Skin of body (tissue), 2 donors: ENCODE measurements around the gene STAU1. TPM values are rescaled to one million over a fixed set of nuclear protein-coding genes. Genes with fewer than 3 reads are reported as not detected.
"Not testable (repeated sequence)": the region's sequence is repeated elsewhere in the genome, so short reads cannot be mapped to it uniquely, and the experiment has no call there.

Experiments
- DNase-seq: peaks from one replicate; lab custom pipeline; 2025; lab: John Stamatoyannopoulos, UW
- total RNA-seq: library from RNA; depleted of rRNA; stranded (reverse); fragments of >200 nt; gene quantifications from one replicate; pipeline ENCODE4 v1.2.3, GENCODE V29; 2014

Gene STAU1
- 41.2 TPM for total RNA-seq

GRCh38 chr20:49187851-49188641, at the start of gene STAU1:
TSS of gene STAU1 (minus strand) at chr20:49188334. CDS start at chr20:49166201, 22,133 bp downstream.
- DNase-seq, result peak; percentile 95

- no peak for DNase-seq
These were observed 49.4 kb upstream of the STAU1 start for GRCh38 chr20:49237531-49237930.

GRCh38 chr20:49236301-49236700, 48.2 kb upstream of the STAU1 start:
- DNase-seq, result no peak

GRCh38 chr20:49234831-49235230, 46.7 kb upstream of the STAU1 start:
- DNase-seq, result no peak

GRCh38 chr20:49233226-49233625, 45.1 kb upstream of the STAU1 start:
- DNase-seq, result no peak

- DNase-seq, result no peak
These were observed 43.3 kb upstream of the STAU1 start for GRCh38 chr20:49231471-49231870.

- DNase-seq, result no peak
These were observed 42.5 kb upstream of the STAU1 start for GRCh38 chr20:49230561-49231133.

GRCh38 chr20:49230021-49230420, 41.9 kb upstream of the STAU1 start:
- DNase-seq, result no peak

GRCh38 chr20:49229381-49229780, 41.2 kb upstream of the STAU1 start:
- no peak for DNase-seq

- no peak for DNase-seq
These were observed 40.5 kb upstream of the STAU1 start for GRCh38 chr20:49228676-49229075.

- no peak for DNase-seq
These were observed 37.8 kb upstream of the STAU1 start for GRCh38 chr20:49225896-49226295.

- no peak for DNase-seq
These were observed 32.0 kb upstream of the STAU1 start for GRCh38 chr20:49219924-49220831.

- peak; percentile 99 for DNase-seq
These were observed 31.2 kb upstream of the STAU1 start, which contains the start of gene DDX27 for GRCh38 chr20:49219091-49219923. TSS of gene DDX27 (plus strand) at chr20:49219416. CDS start at chr20:49219449, 33 bp downstream.

GRCh38 chr20:49218739-49219090, 30.6 kb upstream of the STAU1 start:
- DNase-seq, result not testable (repeated sequence)

GRCh38 chr20:49216991-49217578, 29.0 kb upstream of the STAU1 start:
- DNase-seq, result peak; percentile 90

- no peak for DNase-seq
These were observed 27.1 kb upstream of the STAU1 start for GRCh38 chr20:49215232-49215631.

- peak; percentile 22 for DNase-seq
These were observed 26.4 kb upstream of the STAU1 start for GRCh38 chr20:49214571-49214970.

- DNase-seq, result peak; percentile 77
These were observed 22.6 kb upstream of the STAU1 start for GRCh38 chr20:49210757-49211110.

GRCh38 chr20:49210101-49210756, 22.1 kb upstream of the STAU1 start:
- peak; percentile 93 for DNase-seq

- no peak for DNase-seq
These were observed 18.9 kb upstream of the STAU1 start for GRCh38 chr20:49207076-49207475.
